ENCODE data around the gene EZR. TPM values are rescaled to one million over a fixed set of nuclear protein-coding genes. Genes with fewer than 3 reads are reported as not detected.
A peak's percentile ranks its signal among the peaks of the same experiment; 100 is the strongest.

The EZR gene
- total and polyA plus RNA-seq, 2 of the 13 experiments (the other 11 are each of a cell fraction or from before 2014, with no cell fraction given): 34.7 to 60.3 TPM

DNA sequence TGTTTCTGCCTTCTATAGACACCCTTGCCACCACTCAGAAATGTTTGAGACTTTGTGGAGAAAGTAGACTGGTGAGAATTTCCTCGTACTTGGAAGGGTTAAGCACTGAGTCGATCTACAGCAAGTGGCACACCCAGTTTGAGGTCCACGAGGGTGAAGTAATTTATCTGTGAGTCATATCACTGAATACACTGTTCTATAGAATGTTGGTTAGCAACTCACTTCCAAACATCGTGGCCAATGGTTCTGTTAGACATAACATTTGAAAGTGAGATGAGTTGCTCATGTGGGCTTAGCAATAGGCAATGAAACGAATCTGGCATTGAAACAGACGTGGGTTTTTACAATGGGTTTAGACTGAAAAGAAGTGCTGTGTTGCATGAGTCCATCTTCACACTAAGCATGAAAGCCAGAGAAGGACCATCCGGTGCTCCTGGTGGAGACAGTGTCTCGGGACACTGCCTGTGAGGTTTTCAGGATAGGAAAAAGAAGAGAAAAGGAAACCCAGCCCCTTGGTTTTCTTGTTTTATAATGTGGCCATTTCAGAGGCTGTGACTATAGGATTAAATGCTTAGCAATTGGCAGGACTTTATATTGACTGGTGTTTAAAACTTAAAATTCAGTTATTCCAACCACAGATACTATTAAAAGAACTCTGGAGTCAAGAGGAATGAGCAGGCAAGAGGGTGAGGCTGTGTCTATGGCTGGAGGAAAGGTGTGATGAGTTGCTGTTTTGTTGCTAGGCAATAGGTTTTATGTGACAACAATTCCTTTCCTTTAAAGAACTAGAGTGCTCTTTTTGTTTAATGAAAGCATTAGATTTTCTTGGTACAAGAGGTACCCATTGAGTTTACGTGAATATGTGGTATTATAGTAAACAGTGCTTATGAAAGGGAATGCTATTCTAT, 31.0 kb upstream of the EZR start:
- WGBS (ENCODE audit: low lambda C conversion rate): 1% methylated on average over 9 of the region's 9 CpGs
- peak; percentile 56 for FAIRE-seq
- Histone ChIP-seq H3K4me2 (ENCODE audit: low read depth, low read length) (peak overlapping the region; percentile 19; the same call in 1 of the 2 replicates), H3K9me3 (ENCODE audit: low read length) (no peaks in the 10 kb centered on the region), H3K9ac (ENCODE audit: insufficient read depth, low read depth, low read length) (0 out of 2 replicates have a peak overlapping the region, but pooled peaks have one; percentile 34), H3K27me3 (ENCODE audit: control insufficient read depth in 1 of 2, insufficient read depth in 2 of 2, low read length in 2 of 2) (peaks cover 2 to 30% of the 10 kb centered on the region in 2 experiments; a peak in 4 of 5 replicates), H3K4me1 (ENCODE audit: insufficient read depth, low read length) (peaks cover 40% of the 10 kb centered on the region), H4K20me1 (ENCODE audit: insufficient read depth, low read length) (no peaks in the 10 kb centered on the region), H3K36me3 (replicated peaks in 1 of 2; ENCODE audit: control insufficient read depth in 1 of 2, insufficient read depth in 2 of 2, low read length in 2 of 2) (no peaks in the 10 kb centered on the region), H3K27ac (ENCODE audit: extremely low read length, insufficient read depth, low read length) (no peak overlapping the region), H2AFZ (ENCODE audit: low read length) (no peak overlapping the region), H3K79me2 (ENCODE audit: insufficient read depth, low read length) (no peaks in the 10 kb centered on the region), H3K4me3 (replicated peaks in 1 of 3; ENCODE audit: insufficient read depth in 1 of 3, low read depth in 2 of 3, low read length in 3 of 3) (no peak overlapping the region)
- in situ Hi-C loops (cut with HindIII; ENCODE audit: extremely low pct_ligation_motif_present, low pct_unique_long_range_greater_than_20kb) (no loop called here), intact Hi-C loops (cut with micrococcal nuclease; ENCODE audit: unreplicated experiment) (loop anchor here (5.0 kb wide), 2 partner anchors 33 to 1597 kb away; partner anchors contain the start of gene EZR)
- ChIA-PET POLR2A (no interaction called here), CTCF (ENCODE audit: low intra/inter-chr PET ratio, low total read pairs) (no interaction called here)
- peak; percentile 84 for DNase-seq (ENCODE audit: low spot score)
- BruUV-seq (replicated peaks): no TSS peak
- peak; percentile 60 for ATAC-seq
- TF ChIP-seq CREB1 (IDR thresholded peaks at IDR 0.05) (no peak), CREB1 (CRISPR knock-in tag; IDR thresholded peaks at IDR 0.05) (peak; percentile 37; the same call in 1 of the 2 replicates), ARID5B (CRISPR knock-in tag; IDR thresholded peaks at IDR 0.05) (0 out of 2 replicates have a peak, but pooled peaks have one; percentile 16), MXI1 (IDR thresholded peaks at IDR 0.05; ENCODE audit: borderline replicate concordance, low read depth, low read length) (0 out of 3 replicates have a peak, but pooled peaks have one; percentile 21), ZNF547 (CRISPR knock-in tag; IDR thresholded peaks at IDR 0.05) (no peak), NFE2L1 (CRISPR knock-in tag; IDR thresholded peaks at IDR 0.05; ENCODE audit: borderline replicate concordance) (no peak), JUND (CRISPR knock-in tag; IDR thresholded peaks at IDR 0.05) (0 out of 2 replicates have a peak, but pooled peaks have one; percentile 39), CEBPG (CRISPR knock-in tag; IDR thresholded peaks at IDR 0.05) (no peak), TOE1 (CRISPR knock-in tag; IDR thresholded peaks at IDR 0.05) (no peak), ZKSCAN5 (CRISPR knock-in tag; IDR thresholded peaks at IDR 0.05) (no peak), NFYC (CRISPR knock-in tag; IDR thresholded peaks at IDR 0.05) (no peak), ZNF512B (CRISPR knock-in tag; IDR thresholded peaks at IDR 0.05; ENCODE audit: borderline replicate concordance) (no peak), XRCC5 (optimal IDR thresholded peaks at IDR 0.05; ENCODE audit: low read length) (peak; percentile 38), FOSL2 (CRISPR knock-in tag; IDR thresholded peaks at IDR 0.05) (peak; percentile 89), TAF15 (IDR thresholded peaks at IDR 0.05; ENCODE audit: low read depth, low read length, poor library complexity, severe bottlenecking) (no peak)
- TF ChIP-seq, protein P1, sequence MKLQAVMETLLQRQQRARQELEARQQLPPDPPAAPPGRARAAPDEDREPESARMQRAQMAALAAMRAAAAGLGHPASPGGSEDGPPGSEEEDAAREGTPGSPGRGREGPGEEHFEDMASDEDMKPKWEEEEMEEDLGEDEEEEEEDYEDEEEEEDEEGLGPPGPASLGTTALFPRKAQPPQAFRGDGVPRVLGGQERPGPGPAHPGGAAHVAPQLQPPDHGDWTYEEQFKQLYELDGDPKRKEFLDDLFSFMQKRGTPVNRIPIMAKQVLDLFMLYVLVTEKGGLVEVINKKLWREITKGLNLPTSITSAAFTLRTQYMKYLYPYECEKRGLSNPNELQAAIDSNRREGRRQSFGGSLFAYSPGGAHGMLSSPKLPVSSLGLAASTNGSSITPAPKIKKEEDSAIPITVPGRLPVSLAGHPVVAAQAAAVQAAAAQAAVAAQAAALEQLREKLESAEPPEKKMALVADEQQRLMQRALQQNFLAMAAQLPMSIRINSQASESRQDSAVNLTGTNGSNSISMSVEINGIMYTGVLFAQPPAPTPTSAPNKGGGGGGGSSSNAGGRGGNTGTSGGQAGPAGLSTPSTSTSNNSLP (IDR thresholded peaks at IDR 0.05; ENCODE audit: low read depth, low read length): peak; percentile 39; the same call in 1 of the 2 replicates
